Body of pancreas (tissue), 4 donors: ENCODE measurements around the gene PAOX. TPM values are rescaled to one million over a fixed set of nuclear protein-coding genes. Genes with fewer than 3 reads are reported as not detected.

ENCODE experiments used
- ATAC-seq: fragments of 150-250 bp; one replicate; pipeline ENCODE4 v1.9.1; 2016
- DNase-seq, 4 donors: peaks; one replicate each; pipeline ENCODE4 v3.0.0-alpha.2; 2019
- H3K27ac ChIP-seq, 4 donors: fragments of 200-600 bp; sonication (generic); 1 replicate in 3 of 4; 2 replicates in 1 of 4; pipeline versions ENCODE4 v1.5.1 to v1.6.1; 2016 to 2019; ENCODE audit warnings: mild to moderate bottlenecking in 1 of 4, mixed read lengths in 1 of 4, moderate library complexity in 1 of 4
- H3K27me3 ChIP-seq, 2 donors: fragments of 200-600 bp; sonication (generic); one replicate each; pipeline ENCODE4 v1.6.0; 2016; ENCODE audit warnings: mild to moderate bottlenecking in 1 of 2
- H3K36me3 ChIP-seq, 2 donors: fragments of 200-600 bp; sonication (generic); replicated peaks in 1 of 2; 2 replicates each; pipeline ENCODE4 v1.5.1; 2016; ENCODE audit warnings: low read depth in 2 of 2; ENCODE audit not compliant: insufficient read depth in 1 of 2
- H3K4me1 ChIP-seq: fragments of 200-600 bp; sonication (generic); one replicate; pipeline ENCODE4 v1.6.0; 2016
- H3K4me3 ChIP-seq, 2 donors: fragments of 200-600 bp; sonication (generic); 1 replicate in 1 of 2; 2 replicates in 1 of 2; pipeline ENCODE4 v1.5.1; 2016 to 2019
- H3K9me3 ChIP-seq, 3 donors: fragments of 200-600 bp; sonication (generic); 1 replicate in 2 of 3; 2 replicates in 1 of 3; pipeline ENCODE4 v1.5.1; 2016
- POLR2A ChIP-seq, 3 donors: fragments of 450-650 bp; IDR thresholded peaks; one replicate each; pipeline ENCODE4 v1.6.1; 2016; ENCODE audit warnings: antibody characterized with exemption in 3 of 3, mild to moderate bottlenecking in 2 of 3
- WGBS, 2 donors: methylation state at CpG; one replicate each; pipeline ENCODE4 v1.1.5; 2017; 5-methylcytosine and 5-hydroxymethylcytosine counted together
- intact Hi-C: fragments of 100-400 bp; cut with DNase I; formaldehyde crosslinking; loops from one replicate; pipeline ENCODE4 v1.15.1; 2023
- total RNA-seq, 2 donors: library from RNA; depleted of rRNA; stranded (reverse); fragments of >200 nt; gene quantifications; one replicate each; pipeline ENCODE4 v1.1.0, GENCODE V29; 2016
- TF ChIP-seq, protein P1 (sequence below), 7 experiments: fragments of 450-650 bp in 4 of 7; fragments of 200-600 bp in 3 of 7; sonication (generic) in 3 of 7; IDR thresholded peaks; one replicate each; pipeline ENCODE4 v1.5.1; 2016 to 2019; ENCODE audit warnings: antibody characterized with exemption in 7 of 7

PAOX gene
- total RNA-seq, 2 donors from 2014 or later = 8.3 to 9.6 TPM

DNA sequence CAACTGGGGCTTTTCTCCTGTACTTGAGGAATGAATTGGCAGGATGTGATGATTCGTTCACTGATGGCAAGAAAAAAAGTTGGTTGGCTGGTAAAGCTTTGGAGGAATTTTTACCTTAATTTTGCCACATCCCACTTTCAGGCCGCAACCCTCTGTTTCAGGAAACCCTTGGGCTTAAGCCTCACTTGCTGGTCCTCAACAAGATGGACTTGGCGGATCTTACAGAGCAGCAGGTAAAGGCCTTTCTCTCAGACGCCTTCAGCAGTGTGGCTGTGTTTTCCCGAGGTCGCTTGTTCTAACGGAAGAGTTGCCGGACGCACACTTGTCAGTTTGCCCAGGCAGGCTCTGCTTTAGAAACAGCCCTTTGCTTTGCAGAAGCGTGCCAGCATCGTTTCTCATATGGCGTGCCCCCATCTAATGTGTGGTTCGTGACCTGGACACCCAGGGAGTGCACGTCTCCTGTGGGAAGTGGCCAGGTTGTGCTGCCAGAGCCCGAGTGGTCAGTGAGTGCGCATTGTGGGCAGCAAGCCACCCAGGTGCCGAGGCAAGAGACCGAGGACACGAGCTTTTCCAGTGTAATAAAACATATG lies 17.1 kb downstream of the PAOX start:
- ATAC-seq = no peak
- intact Hi-C loops = no loop called here
- H3K36me3 ChIP-seq = peaks cover 2 to 5% of the 10 kb centered on the region in 2 donors

DNA sequence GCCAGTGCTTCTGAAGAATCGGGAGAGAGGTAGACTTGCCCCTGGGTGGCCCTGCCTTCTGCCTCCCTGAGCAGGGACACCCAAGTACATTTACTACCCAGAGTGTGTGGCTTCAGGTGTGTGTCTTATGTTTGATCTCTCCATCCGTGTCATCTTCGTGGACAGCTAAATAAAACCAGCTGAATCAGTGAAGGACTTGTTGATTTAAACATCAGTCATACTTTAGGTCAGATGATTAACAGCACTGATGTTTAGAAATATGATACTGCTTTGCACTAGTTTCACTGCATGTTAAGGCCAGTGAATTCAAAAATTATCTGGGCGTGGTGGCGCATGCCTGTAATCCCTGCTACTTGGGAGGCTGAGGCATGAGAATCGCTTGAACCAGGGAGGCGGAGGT lies 18.9 kb downstream of the PAOX start:
- DNase-seq = no peak
- Histone ChIP-seq H3K27ac (no peak overlapping the region), H3K4me3 (no peak overlapping the region), H3K27me3 (no peaks in the 10 kb centered on the region), H3K9me3 (no peaks in the 10 kb centered on the region), H3K36me3 (peaks cover 5 to 9% of the 10 kb centered on the region in 2 donors), H3K4me1 (peaks cover 16% of the 10 kb centered on the region)
- WGBS, 2 donors = 93 to 98% methylated on average over 7 of the region's 7 CpGs
- intact Hi-C loops = no loop called here
- no peak for TF ChIP-seq POLR2A (IDR thresholded peaks at IDR 0.05)
- TF ChIP-seq, protein P1, sequence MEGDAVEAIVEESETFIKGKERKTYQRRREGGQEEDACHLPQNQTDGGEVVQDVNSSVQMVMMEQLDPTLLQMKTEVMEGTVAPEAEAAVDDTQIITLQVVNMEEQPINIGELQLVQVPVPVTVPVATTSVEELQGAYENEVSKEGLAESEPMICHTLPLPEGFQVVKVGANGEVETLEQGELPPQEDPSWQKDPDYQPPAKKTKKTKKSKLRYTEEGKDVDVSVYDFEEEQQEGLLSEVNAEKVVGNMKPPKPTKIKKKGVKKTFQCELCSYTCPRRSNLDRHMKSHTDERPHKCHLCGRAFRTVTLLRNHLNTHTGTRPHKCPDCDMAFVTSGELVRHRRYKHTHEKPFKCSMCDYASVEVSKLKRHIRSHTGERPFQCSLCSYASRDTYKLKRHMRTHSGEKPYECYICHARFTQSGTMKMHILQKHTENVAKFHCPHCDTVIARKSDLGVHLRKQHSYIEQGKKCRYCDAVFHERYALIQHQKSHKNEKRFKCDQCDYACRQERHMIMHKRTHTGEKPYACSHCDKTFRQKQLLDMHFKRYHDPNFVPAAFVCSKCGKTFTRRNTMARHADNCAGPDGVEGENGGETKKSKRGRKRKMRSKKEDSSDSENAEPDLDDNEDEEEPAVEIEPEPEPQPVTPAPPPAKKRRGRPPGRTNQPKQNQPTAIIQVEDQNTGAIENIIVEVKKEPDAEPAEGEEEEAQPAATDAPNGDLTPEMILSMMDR (IDR thresholded peaks at IDR 0.05) = no peak
- ATAC-seq = no peak

More for the DNA sequence above, 17.1 kb downstream of the PAOX start:
- WGBS, 2 donors = 91 to 92% methylated on average over 19 of the region's 19 CpGs
- H3K9me3 ChIP-seq = no peaks in the 10 kb centered on the region
- DNase-seq = no peak
- no peaks in the 10 kb centered on the region for H3K27me3 ChIP-seq
- peaks cover 16% of the 10 kb centered on the region for H3K4me1 ChIP-seq
- no peak overlapping the region for H3K27ac ChIP-seq
- no peak overlapping the region for H3K4me3 ChIP-seq
- TF ChIP-seq, protein P1 (IDR thresholded peaks at IDR 0.05) = no peak
- TF ChIP-seq POLR2A (IDR thresholded peaks at IDR 0.05) = no peak

DNA sequence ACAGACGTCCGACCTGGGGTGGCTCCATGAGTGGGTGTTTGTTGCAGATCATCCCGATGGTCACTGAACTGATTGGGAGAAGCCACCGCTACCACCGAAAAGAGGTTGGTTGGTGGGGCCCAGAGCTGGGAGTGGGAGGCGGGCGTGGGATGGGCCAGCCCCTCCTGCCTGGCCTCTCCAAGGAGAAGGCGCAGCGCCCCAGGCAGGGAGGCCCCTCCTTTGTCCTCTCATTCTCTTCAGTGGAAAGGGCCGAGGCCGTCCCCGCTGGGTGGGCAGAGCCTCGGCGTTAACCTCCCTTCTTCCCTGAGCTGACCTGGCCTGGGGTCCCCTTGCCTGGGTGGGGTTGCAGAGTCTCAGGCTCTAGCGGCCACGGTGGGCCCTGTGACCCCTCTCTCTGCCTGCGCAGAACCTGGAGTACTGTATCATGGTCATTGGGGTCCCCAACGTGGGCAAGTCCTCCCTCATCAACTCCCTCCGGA lies 20.1 kb downstream of the PAOX start:
- H3K36me3 ChIP-seq = peaks cover 10% of the 10 kb centered on the region in 2 donors
- H3K4me1 ChIP-seq = peaks cover 12% of the 10 kb centered on the region
- no peak overlapping the region for H3K27ac ChIP-seq
- DNase-seq (no peak), ATAC-seq (no peak)
- 93 to 97% methylated on average over 17 to 19 of the region's 19 CpGs for WGBS, 2 donors
- no peak for TF ChIP-seq POLR2A (IDR thresholded peaks at IDR 0.05)
- H3K4me3 ChIP-seq = no peak overlapping the region
- intact Hi-C loops = no loop called here
- no peaks in the 10 kb centered on the region for H3K27me3 ChIP-seq
- H3K9me3 ChIP-seq = no peaks in the 10 kb centered on the region

DNA sequence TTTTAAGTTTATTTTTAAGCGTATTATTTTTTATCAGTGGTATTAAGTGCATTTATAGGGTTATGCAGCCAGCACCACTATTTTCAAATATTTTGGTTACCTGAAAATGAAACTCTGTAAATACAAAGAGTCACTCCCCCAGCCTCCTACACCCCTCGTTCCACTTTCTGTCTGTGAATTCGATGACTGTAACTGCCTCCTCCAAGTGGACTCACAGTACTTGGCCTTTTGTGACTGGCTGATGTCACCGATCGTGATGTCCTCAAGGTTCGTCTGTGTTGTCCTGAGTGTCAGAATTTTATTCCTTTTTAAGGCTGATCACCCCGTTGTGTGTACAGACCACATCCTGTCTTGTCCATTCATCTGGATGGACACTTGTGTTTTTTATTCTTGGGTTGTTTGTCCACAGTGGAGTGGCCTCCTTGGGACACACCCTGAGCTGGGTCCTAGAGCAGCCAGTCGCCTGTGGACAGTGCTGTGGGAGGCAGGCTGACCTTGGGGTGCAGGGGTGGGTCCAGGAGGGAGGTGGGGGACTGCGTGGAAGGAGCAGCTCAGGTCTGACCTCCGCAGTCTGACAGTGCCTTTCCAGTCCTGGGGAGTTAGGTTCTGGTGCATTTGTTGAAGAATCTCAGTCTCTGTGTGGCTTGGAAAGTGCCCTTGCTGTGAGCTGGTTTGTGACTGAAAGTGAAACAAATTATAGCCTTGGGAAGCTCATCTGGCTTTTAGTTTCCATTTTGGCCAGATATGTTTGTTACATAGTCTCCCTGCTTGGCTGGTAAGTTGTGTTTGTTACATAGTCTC lies 21.8 kb downstream of the PAOX start:
- no peak overlapping the region for H3K4me3 ChIP-seq
- TF ChIP-seq, protein P1 (IDR thresholded peaks at IDR 0.05) = no peak
- TF ChIP-seq POLR2A (IDR thresholded peaks at IDR 0.05) = no peak
- intact Hi-C loops = no loop called here
- peaks cover 10 to 14% of the 10 kb centered on the region in 2 donors for H3K36me3 ChIP-seq
- no peaks in the 10 kb centered on the region for H3K9me3 ChIP-seq
- no peak for ATAC-seq
- no peaks in the 10 kb centered on the region for H3K27me3 ChIP-seq
- WGBS, 2 donors = 83% methylated on average over 10 of the region's 10 CpGs
- no peak overlapping the region for H3K27ac ChIP-seq
- no peaks in the 10 kb centered on the region for H3K4me1 ChIP-seq
- DNase-seq = no peak

DNA sequence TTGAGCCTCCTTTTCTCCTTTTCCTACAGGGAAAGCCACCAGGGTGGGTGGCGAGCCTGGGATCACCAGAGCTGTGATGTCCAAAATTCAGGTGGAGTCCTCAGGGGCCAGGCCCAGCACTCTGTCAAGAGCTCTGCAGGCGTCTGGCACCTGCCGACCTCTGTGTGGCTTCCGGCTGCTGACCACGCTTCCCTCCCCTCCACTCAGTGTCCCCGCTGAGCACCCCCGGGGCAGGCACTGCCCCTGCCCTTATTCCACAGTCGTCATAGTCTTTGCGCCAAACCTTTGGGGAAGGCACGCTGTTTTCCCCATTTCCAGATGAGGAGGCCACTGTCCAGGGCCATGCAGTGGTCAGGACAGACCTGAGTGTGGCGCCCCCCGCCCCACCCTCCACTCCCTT lies 22.4 kb downstream of the PAOX start:
- no peak for DNase-seq
- ATAC-seq = no peak
- Histone ChIP-seq H3K36me3 (peaks cover 10 to 14% of the 10 kb centered on the region in 2 donors), H3K4me3 (no peak overlapping the region), H3K4me1 (no peaks in the 10 kb centered on the region), H3K9me3 (no peaks in the 10 kb centered on the region), H3K27ac (no peak overlapping the region), H3K27me3 (no peaks in the 10 kb centered on the region)
- WGBS, 2 donors = 93% methylated on average over 12 of the region's 12 CpGs
- TF ChIP-seq, protein P1 (IDR thresholded peaks at IDR 0.05) = no peak
- no peak for TF ChIP-seq POLR2A (IDR thresholded peaks at IDR 0.05)
- intact Hi-C loops = no loop called here
